ENCODE data around the gene ZER1.

ZER1 gene

GRCh38 chr9:128732576-128732975 lies 39.2 kb downstream of the ZER1 start:
- DNase-seq, result no peak

- DNase-seq, result no peak
These were observed 40.0 kb downstream of the ZER1 start for GRCh38 chr9:128731691-128732090.

- DNase-seq, result no peak
These were observed 40.6 kb downstream of the ZER1 start for GRCh38 chr9:128731093-128731492.

GRCh38 chr9:128729766-128730517 lies 41.8 kb downstream of the ZER1 start:
- DNase-seq, result peak in 1 of 2 experiments; percentile 47

GRCh38 chr9:128729302-128729701 lies 42.4 kb downstream of the ZER1 start:
- peak in 1 of 2 experiments; percentile 54 for DNase-seq

- no peak for DNase-seq
These were observed 43.4 kb downstream of the ZER1 start for GRCh38 chr9:128728298-128728697.

GRCh38 chr9:128727640-128728248 lies 44.0 kb downstream of the ZER1 start:
- no peak for DNase-seq

GRCh38 chr9:128724744-128725211 lies 46.9 kb downstream of the ZER1 start:
- peak; percentile 70 to 72 for DNase-seq

- peak; percentile 98 to 99 for DNase-seq
These were observed 47.6 kb downstream of the ZER1 start, which contains the start of gene ZDHHC12 for GRCh38 chr9:128723866-128724743. ZDHHC12 (minus strand) TSS chr9:128724127; CDS start chr9:128724093, 34 bp downstream.

GRCh38 chr9:128723352-128723865 lies 48.3 kb downstream of the ZER1 start:
- no peak for DNase-seq

GRCh38 chr9:128722380-128723351 lies 49.1 kb downstream of the ZER1 start:
- DNase-seq, result no peak

- DNase-seq, result no peak
These were observed 50.2 kb downstream of the ZER1 start for GRCh38 chr9:128721487-128722010.

- DNase-seq, result no peak
These were observed 50.8 kb downstream of the ZER1 start for GRCh38 chr9:128720841-128721486.

GRCh38 chr9:128719919-128720605 lies 51.7 kb downstream of the ZER1 start:
- no peak for DNase-seq

- DNase-seq, result no peak
These were observed 53.3 kb downstream of the ZER1 start for GRCh38 chr9:128718475-128718874.

GRCh38 chr9:128718047-128718446 lies 53.7 kb downstream of the ZER1 start:
- DNase-seq, result no peak

GRCh38 chr9:128716581-128717254 lies 55.0 kb downstream of the ZER1 start:
- no peak for DNase-seq

GRCh38 chr9:128715436-128715750 lies 56.3 kb downstream of the ZER1 start:
- no peak for DNase-seq

GRCh38 chr9:128714586-128715435 lies 56.9 kb downstream of the ZER1 start:
- DNase-seq, result no peak

Measured in NCI-H2081 (cell line).